AG09319 (cell line): ENCODE measurements around the gene SF3B3.

Experiments
- DNase-seq: peaks from one replicate; pipeline ENCODE4 v3.0.0-alpha.2; 2010; ENCODE audit warnings: low read depth; ENCODE audit errors: extremely low read depth
- CTCF ChIP-seq: IDR thresholded peaks from 2 replicates; pipeline ENCODE4 v1.5.1; 2011; ENCODE audit warnings: low read depth, mild to moderate bottlenecking, inconsistent platforms, low read length, moderate library complexity

Gene SF3B3

GRCh38 chr16:70601576-70602575, 78.3 kb downstream of the SF3B3 start:
- no peak for TF ChIP-seq CTCF
- DNase-seq, result no peak

- TF ChIP-seq CTCF, result no peak
- no peak for DNase-seq
These were observed 79.2 kb downstream of the SF3B3 start for GRCh38 chr16:70602831-70603230.

GRCh38 chr16:70604407-70605282, 81.0 kb downstream of the SF3B3 start:
- no peak for DNase-seq
- TF ChIP-seq CTCF, result no peak

- DNase-seq, result no peak
These were observed 81.7 kb downstream of the SF3B3 start for GRCh38 chr16:70605283-70605657.

GRCh38 chr16:70608521-70608920, 84.9 kb downstream of the SF3B3 start:
- no peak for DNase-seq
- TF ChIP-seq CTCF, result no peak

More at GRCh38 chr16:70605283-70605657, 81.7 kb downstream of the SF3B3 start:
- no peak for TF ChIP-seq CTCF

- DNase-seq, result no peak
- no peak for TF ChIP-seq CTCF
These were observed 86.9 kb downstream of the SF3B3 start for GRCh38 chr16:70610273-70611223.
